SU-DHL-6 (cell line): Measurements from ENCODE around the gene FLNA.

ENCODE experiments used
- EZH2phosphoT487 ChIP-seq: fragments of 200-600 bp; sonication (generic), shearing (Covaris generic); conservative IDR thresholded peaks from 2 replicates; pipeline ENCODE4 v1.6.1; 2018; ENCODE audit warnings: mild to moderate bottlenecking, antibody characterized with exemption, low read length, moderate library complexity, mixed read lengths
- TF ChIP-seq, protein P1 (sequence below): fragments of 200-600 bp; sonication (generic); IDR thresholded peaks from one replicate; pipeline ENCODE4 v1.5.1; 2017; ENCODE audit warnings: antibody characterized with exemption, mild to moderate bottlenecking, low read length, moderate library complexity; ENCODE audit not compliant: insufficient read depth, poor library complexity, severe bottlenecking

- TF ChIP-seq, protein P1, sequence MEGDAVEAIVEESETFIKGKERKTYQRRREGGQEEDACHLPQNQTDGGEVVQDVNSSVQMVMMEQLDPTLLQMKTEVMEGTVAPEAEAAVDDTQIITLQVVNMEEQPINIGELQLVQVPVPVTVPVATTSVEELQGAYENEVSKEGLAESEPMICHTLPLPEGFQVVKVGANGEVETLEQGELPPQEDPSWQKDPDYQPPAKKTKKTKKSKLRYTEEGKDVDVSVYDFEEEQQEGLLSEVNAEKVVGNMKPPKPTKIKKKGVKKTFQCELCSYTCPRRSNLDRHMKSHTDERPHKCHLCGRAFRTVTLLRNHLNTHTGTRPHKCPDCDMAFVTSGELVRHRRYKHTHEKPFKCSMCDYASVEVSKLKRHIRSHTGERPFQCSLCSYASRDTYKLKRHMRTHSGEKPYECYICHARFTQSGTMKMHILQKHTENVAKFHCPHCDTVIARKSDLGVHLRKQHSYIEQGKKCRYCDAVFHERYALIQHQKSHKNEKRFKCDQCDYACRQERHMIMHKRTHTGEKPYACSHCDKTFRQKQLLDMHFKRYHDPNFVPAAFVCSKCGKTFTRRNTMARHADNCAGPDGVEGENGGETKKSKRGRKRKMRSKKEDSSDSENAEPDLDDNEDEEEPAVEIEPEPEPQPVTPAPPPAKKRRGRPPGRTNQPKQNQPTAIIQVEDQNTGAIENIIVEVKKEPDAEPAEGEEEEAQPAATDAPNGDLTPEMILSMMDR = no peak
- TF ChIP-seq EZH2phosphoT487 = no peak
Observed at GRCh38 chrX:154397888-154398667, 23.6 kb upstream of the FLNA start, which contains the start of gene RPL10.
